ENCODE measurements around the gene SAC3D1. TPM values are rescaled to one million over a fixed set of nuclear protein-coding genes. Genes with fewer than 3 reads are reported as not detected.

SAC3D1 gene
- total and polyA plus RNA-seq, 8 donors, result 3.5 to 7.3 (median 4.7) TPM

GRCh38 chr11:65051398-65051858, 10.4 kb downstream of the SAC3D1 start:
- Histone ChIP-seq H3K4me3 (no peak overlapping the region), H3K9me3 (no peaks in the 10 kb centered on the region), H3K27ac (no peak overlapping the region), H3K4me1 (no peaks in the 10 kb centered on the region), H3K27me3 (no peaks in the 10 kb centered on the region), H3K36me3 (no peaks in the 10 kb centered on the region)
- WGBS, 2 donors, result 75 to 80% methylated on average over 9 of the region's 9 CpGs
- intact Hi-C loops (cut with DNase I), result no loop called here
- TF ChIP-seq, protein P1, sequence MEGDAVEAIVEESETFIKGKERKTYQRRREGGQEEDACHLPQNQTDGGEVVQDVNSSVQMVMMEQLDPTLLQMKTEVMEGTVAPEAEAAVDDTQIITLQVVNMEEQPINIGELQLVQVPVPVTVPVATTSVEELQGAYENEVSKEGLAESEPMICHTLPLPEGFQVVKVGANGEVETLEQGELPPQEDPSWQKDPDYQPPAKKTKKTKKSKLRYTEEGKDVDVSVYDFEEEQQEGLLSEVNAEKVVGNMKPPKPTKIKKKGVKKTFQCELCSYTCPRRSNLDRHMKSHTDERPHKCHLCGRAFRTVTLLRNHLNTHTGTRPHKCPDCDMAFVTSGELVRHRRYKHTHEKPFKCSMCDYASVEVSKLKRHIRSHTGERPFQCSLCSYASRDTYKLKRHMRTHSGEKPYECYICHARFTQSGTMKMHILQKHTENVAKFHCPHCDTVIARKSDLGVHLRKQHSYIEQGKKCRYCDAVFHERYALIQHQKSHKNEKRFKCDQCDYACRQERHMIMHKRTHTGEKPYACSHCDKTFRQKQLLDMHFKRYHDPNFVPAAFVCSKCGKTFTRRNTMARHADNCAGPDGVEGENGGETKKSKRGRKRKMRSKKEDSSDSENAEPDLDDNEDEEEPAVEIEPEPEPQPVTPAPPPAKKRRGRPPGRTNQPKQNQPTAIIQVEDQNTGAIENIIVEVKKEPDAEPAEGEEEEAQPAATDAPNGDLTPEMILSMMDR (IDR thresholded peaks at IDR 0.05), result no peak
- FAIRE-seq (no peak), ATAC-seq (no peak), DNase-seq (no peak)

DNA sequence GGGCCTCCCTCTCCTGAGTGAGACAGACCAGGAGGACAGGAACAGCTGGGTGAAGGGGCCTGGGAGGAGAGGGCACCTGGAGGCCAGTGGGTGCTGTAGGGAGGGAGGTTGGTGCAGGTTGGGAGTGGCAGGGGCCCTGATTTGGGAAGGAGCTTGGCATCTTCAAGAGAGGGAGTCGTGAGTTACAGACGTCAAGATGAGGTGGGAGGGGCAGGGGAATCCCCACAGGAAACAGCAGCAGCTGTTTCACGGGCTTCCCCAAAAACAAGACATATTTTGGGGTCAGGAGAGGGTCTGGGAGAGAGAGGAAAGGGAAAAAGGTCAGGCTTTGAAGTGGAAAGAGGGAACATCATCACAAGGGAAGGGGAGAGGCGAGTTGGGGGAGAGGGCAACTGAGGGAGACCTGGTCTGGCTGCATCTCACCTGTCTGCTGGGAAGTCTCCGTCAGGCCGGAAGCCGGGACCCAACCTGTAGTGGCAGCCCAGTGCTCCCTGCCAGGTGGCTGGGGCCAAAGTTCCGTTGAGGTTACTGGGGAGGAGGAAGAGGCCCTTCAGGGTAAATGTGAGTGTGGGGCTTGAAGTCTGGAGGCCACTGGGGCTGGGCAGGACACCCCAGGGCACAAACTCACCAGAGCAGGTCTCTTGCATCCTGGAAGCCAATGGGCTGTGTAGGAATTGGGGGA, 13.0 kb downstream of the SAC3D1 start:
- intact Hi-C loops (cut with DNase I), result no loop called here
- no peaks in the 10 kb centered on the region for H3K4me1 ChIP-seq
- no peaks in the 10 kb centered on the region for H3K27me3 ChIP-seq
- TF ChIP-seq, protein P1 (IDR thresholded peaks at IDR 0.05), result no peak
- no peak for FAIRE-seq
- no peak for DNase-seq
- ATAC-seq, result no peak
- no peak overlapping the region for H3K4me3 ChIP-seq
- no peak overlapping the region for H3K27ac ChIP-seq
- H3K9me3 ChIP-seq, result no peaks in the 10 kb centered on the region
- no peaks in the 10 kb centered on the region for H3K36me3 ChIP-seq
- 63 to 69% methylated on average over 8 of the region's 8 CpGs for WGBS, 2 donors

GRCh38 chr11:65055538-65055937, 14.5 kb downstream of the SAC3D1 start:
- Histone ChIP-seq H3K4me1 (no peaks in the 10 kb centered on the region), H3K9me3 (no peaks in the 10 kb centered on the region), H3K27me3 (no peaks in the 10 kb centered on the region), H3K4me3 (no peak overlapping the region), H3K36me3 (no peaks in the 10 kb centered on the region), H3K27ac (no peak overlapping the region)
- DNase-seq, result no peak
- no peak for ATAC-seq
- intact Hi-C loops (cut with DNase I), result no loop called here
- 79 to 93% methylated on average over 1 of the region's 1 CpG for WGBS, 2 donors
- no peak for FAIRE-seq
- TF ChIP-seq, protein P1 (IDR thresholded peaks at IDR 0.05), result no peak

DNA sequence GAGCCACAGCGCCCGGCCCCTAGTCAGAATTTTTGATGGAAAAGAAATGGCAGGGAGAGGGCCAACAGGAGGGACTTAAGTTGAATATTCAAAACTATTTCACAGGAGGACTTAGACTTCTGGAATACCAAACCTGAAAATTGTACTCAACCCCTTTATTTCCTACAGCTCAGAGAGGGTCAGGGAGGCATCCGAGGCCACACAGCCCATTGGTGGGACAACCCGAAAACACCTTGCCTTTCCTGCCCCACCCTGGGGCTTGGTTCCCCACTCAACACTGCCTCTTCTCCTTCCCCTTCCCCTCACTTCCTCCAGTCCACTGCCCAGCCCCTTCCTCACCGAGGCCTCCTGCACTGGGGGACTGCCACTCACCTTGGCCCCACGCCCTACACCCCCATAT, 16.0 kb downstream of the SAC3D1 start:
- Histone ChIP-seq H3K27ac (no peak overlapping the region), H3K9me3 (no peaks in the 10 kb centered on the region), H3K27me3 (no peaks in the 10 kb centered on the region), H3K4me1 (no peaks in the 10 kb centered on the region), H3K36me3 (no peaks in the 10 kb centered on the region), H3K4me3 (no peak overlapping the region)
- FAIRE-seq (no peak), DNase-seq (no peak), ATAC-seq (no peak)
- TF ChIP-seq, protein P1 (IDR thresholded peaks at IDR 0.05), result no peak
- WGBS, 2 donors, result 93 to 96% methylated on average over 6 of the region's 6 CpGs
- intact Hi-C loops (cut with DNase I), result no loop called here

GRCh38 chr11:65057526-65057925, 16.5 kb downstream of the SAC3D1 start:
- TF ChIP-seq, protein P1 (IDR thresholded peaks at IDR 0.05), result no peak
- 79 to 84% methylated on average over 7 of the region's 7 CpGs for WGBS, 2 donors
- no peak for DNase-seq
- no peaks in the 10 kb centered on the region for H3K4me1 ChIP-seq
- H3K27me3 ChIP-seq, result no peaks in the 10 kb centered on the region
- ATAC-seq, result no peak
- H3K4me3 ChIP-seq, result no peak overlapping the region
- H3K27ac ChIP-seq, result no peak overlapping the region
- no peaks in the 10 kb centered on the region for H3K9me3 ChIP-seq
- no peak for FAIRE-seq
- intact Hi-C loops (cut with DNase I), result no loop called here
- no peaks in the 10 kb centered on the region for H3K36me3 ChIP-seq

All from pancreas (tissue), 10 donors.